ENCODE results near the gene ARPC1A. TPM values are rescaled to one million over a fixed set of nuclear protein-coding genes. Genes with fewer than 3 reads are reported as not detected.
"Not testable (repeated sequence)": the region's sequence is repeated elsewhere in the genome, so short reads cannot be mapped to it uniquely, and the experiment has no call there.

The ARPC1A gene
- total RNA-seq, 1 experiment from 2014 or later = 201 TPM

DNA sequence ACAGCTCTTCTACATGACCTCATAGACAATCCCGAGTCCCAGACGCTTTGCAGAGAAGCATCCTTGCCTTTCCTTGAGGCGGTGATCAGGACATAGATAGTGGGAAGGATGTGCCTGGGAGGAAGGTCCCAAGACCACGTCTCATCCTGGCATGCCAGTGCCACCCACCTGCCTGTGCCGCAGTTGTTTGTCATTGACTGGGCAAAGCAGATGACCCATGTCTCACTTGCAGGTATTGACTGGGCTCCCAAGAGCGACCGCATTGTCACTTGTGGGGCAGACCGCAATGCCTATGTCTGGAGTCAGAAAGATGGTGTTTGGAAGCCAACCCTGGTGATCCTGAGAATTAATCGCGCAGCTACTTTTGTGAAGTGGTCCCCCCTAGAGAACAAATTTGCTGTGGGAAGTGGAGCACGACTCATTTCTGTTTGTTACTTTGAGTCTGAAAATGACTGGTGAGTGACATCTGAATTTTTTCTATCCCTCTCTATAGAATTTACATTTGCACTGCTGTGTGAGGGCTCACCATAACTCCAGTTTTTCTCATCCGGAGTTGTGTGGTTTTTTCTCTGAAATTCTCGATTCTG lies 18.5 kb downstream of the ARPC1A start:
- no TSS peak for BruUV-seq (replicated peaks)
- POLR2A ChIA-PET = no interaction called here
- Histone ChIP-seq H3K9me3 (no peaks in the 10 kb centered on the region), H3K4me1 (no peaks in the 10 kb centered on the region), H3K27me3 (replicated peaks; ENCODE audit: control insufficient read depth, insufficient read depth, low read length) (no peaks in the 10 kb centered on the region), H3K36me3 (ENCODE audit: control insufficient read depth, insufficient read depth, low read length) (no peaks in the 10 kb centered on the region; the same call in 1 of the 2 replicates), H3K4me3 (ENCODE audit: low read depth, low read length) (no peak overlapping the region)
- intact Hi-C loops (cut with micrococcal nuclease; ENCODE audit: unreplicated experiment) = no loop called here
- DNase-seq = no peak
- H3K27me3 Mint-ChIP-seq (ENCODE audit: insufficient read depth, unreplicated experiment) = no peaks in the 10 kb centered on the region
- H3K9me3 Mint-ChIP-seq (ENCODE audit: unreplicated experiment) = no peaks in the 10 kb centered on the region
- no peak overlapping the region for H3K4me3 Mint-ChIP-seq (ENCODE audit: unreplicated experiment)
- TF ChIP-seq, protein P1, sequence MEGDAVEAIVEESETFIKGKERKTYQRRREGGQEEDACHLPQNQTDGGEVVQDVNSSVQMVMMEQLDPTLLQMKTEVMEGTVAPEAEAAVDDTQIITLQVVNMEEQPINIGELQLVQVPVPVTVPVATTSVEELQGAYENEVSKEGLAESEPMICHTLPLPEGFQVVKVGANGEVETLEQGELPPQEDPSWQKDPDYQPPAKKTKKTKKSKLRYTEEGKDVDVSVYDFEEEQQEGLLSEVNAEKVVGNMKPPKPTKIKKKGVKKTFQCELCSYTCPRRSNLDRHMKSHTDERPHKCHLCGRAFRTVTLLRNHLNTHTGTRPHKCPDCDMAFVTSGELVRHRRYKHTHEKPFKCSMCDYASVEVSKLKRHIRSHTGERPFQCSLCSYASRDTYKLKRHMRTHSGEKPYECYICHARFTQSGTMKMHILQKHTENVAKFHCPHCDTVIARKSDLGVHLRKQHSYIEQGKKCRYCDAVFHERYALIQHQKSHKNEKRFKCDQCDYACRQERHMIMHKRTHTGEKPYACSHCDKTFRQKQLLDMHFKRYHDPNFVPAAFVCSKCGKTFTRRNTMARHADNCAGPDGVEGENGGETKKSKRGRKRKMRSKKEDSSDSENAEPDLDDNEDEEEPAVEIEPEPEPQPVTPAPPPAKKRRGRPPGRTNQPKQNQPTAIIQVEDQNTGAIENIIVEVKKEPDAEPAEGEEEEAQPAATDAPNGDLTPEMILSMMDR (IDR thresholded peaks at IDR 0.05; ENCODE audit: insufficient read depth in 1 of 2, low read depth in 1 of 2, low read length in 1 of 2, severe bottlenecking in 1 of 2, unreplicated experiment in 1 of 2) = no peak
- H3K27ac Mint-ChIP-seq (ENCODE audit: unreplicated experiment) = no peak overlapping the region
- CTCF ChIA-PET = no interaction called here
- peaks cover 90% of the 10 kb centered on the region for H3K36me3 Mint-ChIP-seq (ENCODE audit: insufficient read depth, unreplicated experiment)
- H3K4me1 Mint-ChIP-seq (ENCODE audit: low read depth, unreplicated experiment) = no peaks in the 10 kb centered on the region

DNA sequence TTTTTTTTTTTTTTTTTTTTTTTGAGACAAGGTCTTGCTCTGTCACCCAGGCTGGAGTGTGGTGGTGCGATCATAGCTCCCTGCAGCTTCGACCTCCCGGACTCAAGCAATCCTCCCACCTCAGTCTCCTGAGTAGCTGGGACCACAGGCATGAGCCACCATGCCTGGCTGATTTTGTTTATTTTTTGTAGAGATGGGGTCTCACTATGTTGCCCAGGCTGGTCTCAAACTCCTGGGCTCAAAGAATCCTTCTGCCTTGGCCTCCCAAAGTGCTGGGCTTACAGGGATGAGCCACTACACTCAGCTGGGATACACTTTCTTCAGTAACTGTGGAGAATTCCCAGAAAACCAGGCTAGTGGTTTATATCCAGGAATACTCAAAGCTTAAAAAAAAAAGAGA lies 24.9 kb downstream of the ARPC1A start:
- POLR2A ChIA-PET = not testable (repeated sequence)

DNA sequence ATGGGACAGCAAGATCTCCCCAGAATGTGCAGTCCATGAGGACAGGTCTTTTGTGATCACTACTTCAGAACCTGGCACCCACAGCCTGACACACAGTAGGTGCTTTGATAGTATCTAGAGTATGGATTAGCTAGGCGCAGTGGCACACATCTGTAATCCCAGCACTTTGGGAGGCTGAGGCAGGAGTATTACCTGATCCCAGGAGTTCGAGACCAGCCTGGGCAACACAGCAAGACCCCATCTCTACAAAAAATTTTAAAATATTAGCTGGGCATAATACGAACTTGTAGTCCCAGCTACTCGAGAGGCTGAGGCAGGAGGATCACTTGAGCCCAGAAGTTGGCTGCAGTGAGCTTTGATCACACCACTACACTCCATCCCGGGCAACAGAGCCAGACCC lies 26.5 kb downstream of the ARPC1A start:
- Mint-ChIP-seq H3K27me3 (ENCODE audit: insufficient read depth, unreplicated experiment) (no peaks in the 10 kb centered on the region), H3K4me1 (ENCODE audit: low read depth, unreplicated experiment) (no peaks in the 10 kb centered on the region), H3K27ac (ENCODE audit: unreplicated experiment) (no peak overlapping the region), H3K36me3 (ENCODE audit: insufficient read depth, unreplicated experiment) (peaks cover 92% of the 10 kb centered on the region), H3K4me3 (ENCODE audit: unreplicated experiment) (no peak overlapping the region), H3K9me3 (ENCODE audit: unreplicated experiment) (no peaks in the 10 kb centered on the region)
- intact Hi-C loops (cut with micrococcal nuclease; ENCODE audit: unreplicated experiment) = no loop called here
- Histone ChIP-seq H3K9me3 (no peaks in the 10 kb centered on the region), H3K27me3 (replicated peaks; ENCODE audit: control insufficient read depth, insufficient read depth, low read length) (no peaks in the 10 kb centered on the region), H3K36me3 (ENCODE audit: control insufficient read depth, insufficient read depth, low read length) (peaks cover 2% of the 10 kb centered on the region; the same call in 1 of the 2 replicates), H3K4me3 (ENCODE audit: low read depth, low read length) (no peak overlapping the region), H3K4me1 (no peaks in the 10 kb centered on the region)
- TF ChIP-seq, protein P1 (IDR thresholded peaks at IDR 0.05; ENCODE audit: insufficient read depth in 1 of 2, low read depth in 1 of 2, low read length in 1 of 2, severe bottlenecking in 1 of 2, unreplicated experiment in 1 of 2) = no peak
- no peak for DNase-seq
- no TSS peak for BruUV-seq (replicated peaks)
- POLR2A ChIA-PET = no interaction called here
- CTCF ChIA-PET = no interaction called here

More for the DNA sequence above, 24.9 kb downstream of the ARPC1A start:
- H3K36me3 ChIP-seq (ENCODE audit: control insufficient read depth, insufficient read depth, low read length); H3K9me3 ChIP-seq; H3K27ac Mint-ChIP-seq (ENCODE audit: unreplicated experiment); H3K27me3 ChIP-seq (replicated peaks; ENCODE audit: control insufficient read depth, insufficient read depth, low read length); H3K4me3 Mint-ChIP-seq (ENCODE audit: unreplicated experiment); H3K4me1 ChIP-seq; BruUV-seq (replicated peaks); H3K4me3 ChIP-seq (ENCODE audit: low read depth, low read length); DNase-seq; intact Hi-C loops (cut with micrococcal nuclease; ENCODE audit: unreplicated experiment); H3K9me3 Mint-ChIP-seq (ENCODE audit: unreplicated experiment); H3K4me1 Mint-ChIP-seq (ENCODE audit: low read depth, unreplicated experiment); H3K27me3 Mint-ChIP-seq (ENCODE audit: insufficient read depth, unreplicated experiment): not testable (repeated sequence)
- peaks cover 83% of the 10 kb centered on the region for H3K36me3 Mint-ChIP-seq (ENCODE audit: insufficient read depth, unreplicated experiment)
- CTCF ChIA-PET = interaction anchor here (0.6 kb wide), 1 partner anchor 1600 kb away, joined by 7 read pairs; no protein-coding TSS in a partner anchor

Measured in Caco-2 (cell line).